Left ventricle myocardium inferior (tissue), 1 donor: ENCODE results near the gene CELF6. TPM values are rescaled to one million over a fixed set of nuclear protein-coding genes. Genes with fewer than 3 reads are reported as not detected.

Source experiments
- DNase-seq: peaks from one replicate; pipeline ENCODE4 v3.0.0-alpha.2; 2020
- H3K27ac ChIP-seq: fragments of 200-600 bp; replicated peaks from 2 replicates; pipeline ENCODE4 v1.8.0; 2021
- H3K27me3 ChIP-seq: fragments of 200-600 bp; 2 replicates; pipeline ENCODE4 v1.8.0; 2021; ENCODE audit warnings: low read depth
- H3K36me3 ChIP-seq: fragments of 200-600 bp; 2 replicates; pipeline ENCODE4 v1.8.0; 2021
- H3K4me1 ChIP-seq: fragments of 200-600 bp; 2 replicates; pipeline ENCODE4 v1.8.0; 2021
- H3K4me3 ChIP-seq: fragments of 200-600 bp; 2 replicates; pipeline ENCODE4 v1.8.0; 2021; ENCODE audit warnings: mild to moderate bottlenecking, moderate library complexity
- H3K9me3 ChIP-seq: fragments of 200-600 bp; replicated peaks from 2 replicates; pipeline ENCODE4 v1.8.0; 2021
- intact Hi-C: fragments of 100-400 bp; cut with micrococcal nuclease; formaldehyde crosslinking; loops from one replicate; pipeline ENCODE4 v1.11.0; 2022
- total RNA-seq: library from RNA; stranded (reverse); fragmentation: NEBNext Ultra II Directional; extraction: Animal tissue kit (Norgen Biotek cat#: 25700); gene quantifications from one replicate; pipeline ENCODE4 v1.2.1, GENCODE V29; 2021
- TF ChIP-seq, protein P1 (sequence below): fragments of 200-600 bp; IDR thresholded peaks from 2 replicates; pipeline ENCODE4 v1.8.0; 2021; ENCODE audit warnings: antibody characterized with exemption, mild to moderate bottlenecking, borderline replicate concordance
- donor health status: DM: no; HTN: yes; CAD: no; lungs with severe emphysema.

CELF6 gene
- total RNA-seq, 1 donor from 2014 or later = 1.5 TPM

DNA sequence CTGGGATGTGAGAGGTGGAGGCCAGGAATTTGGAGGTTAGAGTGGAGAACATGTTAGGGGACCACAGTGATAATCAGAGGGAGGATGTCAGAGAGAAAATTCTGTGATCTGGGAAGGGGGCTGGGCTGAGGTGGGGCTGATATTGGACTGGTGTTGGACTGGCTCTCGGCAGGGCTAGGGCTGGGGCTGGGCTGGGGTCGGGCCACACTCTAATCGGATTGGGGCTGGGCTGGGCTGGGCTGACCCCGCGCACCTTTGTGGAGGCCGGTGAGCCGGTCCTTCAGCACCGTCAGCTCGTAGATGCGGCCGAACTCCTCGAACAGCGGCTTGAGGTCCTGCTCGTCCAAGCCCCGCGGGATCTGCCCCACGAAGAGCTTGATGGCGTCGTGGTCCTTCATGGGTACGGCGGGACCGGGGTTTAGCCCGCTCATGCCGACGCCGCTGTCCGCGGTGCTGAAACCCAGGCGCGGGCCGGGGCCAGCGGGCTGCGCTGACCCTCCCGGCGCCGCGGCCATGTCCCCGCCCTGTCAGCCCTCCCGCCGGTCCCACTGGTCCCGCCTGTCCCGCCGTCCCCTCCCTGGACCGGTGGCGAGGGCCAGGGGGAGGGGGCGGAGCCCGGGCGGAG, 485 bp downstream of the CELF6 start:
- DNase-seq = peak; percentile 68
- no peaks in the 10 kb centered on the region for H3K36me3 ChIP-seq
- no peak overlapping the region for H3K27ac ChIP-seq
- H3K27me3 ChIP-seq = no peaks in the 10 kb centered on the region
- peak overlapping the region; percentile 70 for H3K4me3 ChIP-seq
- H3K4me1 ChIP-seq = peaks cover 15% of the 10 kb centered on the region
- intact Hi-C loops = no loop called here
- TF ChIP-seq, protein P1, sequence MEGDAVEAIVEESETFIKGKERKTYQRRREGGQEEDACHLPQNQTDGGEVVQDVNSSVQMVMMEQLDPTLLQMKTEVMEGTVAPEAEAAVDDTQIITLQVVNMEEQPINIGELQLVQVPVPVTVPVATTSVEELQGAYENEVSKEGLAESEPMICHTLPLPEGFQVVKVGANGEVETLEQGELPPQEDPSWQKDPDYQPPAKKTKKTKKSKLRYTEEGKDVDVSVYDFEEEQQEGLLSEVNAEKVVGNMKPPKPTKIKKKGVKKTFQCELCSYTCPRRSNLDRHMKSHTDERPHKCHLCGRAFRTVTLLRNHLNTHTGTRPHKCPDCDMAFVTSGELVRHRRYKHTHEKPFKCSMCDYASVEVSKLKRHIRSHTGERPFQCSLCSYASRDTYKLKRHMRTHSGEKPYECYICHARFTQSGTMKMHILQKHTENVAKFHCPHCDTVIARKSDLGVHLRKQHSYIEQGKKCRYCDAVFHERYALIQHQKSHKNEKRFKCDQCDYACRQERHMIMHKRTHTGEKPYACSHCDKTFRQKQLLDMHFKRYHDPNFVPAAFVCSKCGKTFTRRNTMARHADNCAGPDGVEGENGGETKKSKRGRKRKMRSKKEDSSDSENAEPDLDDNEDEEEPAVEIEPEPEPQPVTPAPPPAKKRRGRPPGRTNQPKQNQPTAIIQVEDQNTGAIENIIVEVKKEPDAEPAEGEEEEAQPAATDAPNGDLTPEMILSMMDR = no peak
- peaks cover 13% of the 10 kb centered on the region for H3K9me3 ChIP-seq

DNA sequence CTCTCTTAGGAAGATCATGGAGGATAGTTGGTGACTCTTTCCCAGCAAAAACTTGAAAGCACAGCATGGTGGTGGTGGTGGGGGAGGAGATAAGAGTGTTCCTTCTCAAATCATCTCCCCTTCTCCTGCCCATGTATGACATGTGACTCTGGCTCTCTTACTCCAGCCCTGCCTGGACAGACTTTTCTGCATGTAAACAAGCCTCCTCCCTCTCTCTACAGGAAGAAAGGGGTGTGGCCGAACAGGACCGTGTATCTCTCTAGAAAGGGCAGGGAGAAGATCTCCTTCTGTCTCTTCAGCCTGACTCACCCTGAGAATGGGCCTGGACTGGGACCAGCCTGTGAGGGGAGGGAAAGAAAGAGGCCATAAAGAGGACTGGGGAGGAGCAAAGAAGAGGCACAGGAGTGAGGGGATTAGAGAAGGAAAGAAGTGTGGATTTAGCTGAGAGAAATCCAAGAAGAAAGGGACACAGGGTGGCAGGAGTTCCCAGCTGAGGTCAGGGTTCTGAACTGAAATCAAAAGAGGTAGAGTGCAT, 1.5 kb downstream of the CELF6 start:
- Histone ChIP-seq H3K27ac (no peak overlapping the region), H3K9me3 (peaks cover 3% of the 10 kb centered on the region), H3K4me1 (peaks cover 15% of the 10 kb centered on the region), H3K36me3 (no peaks in the 10 kb centered on the region), H3K27me3 (no peaks in the 10 kb centered on the region), H3K4me3 (no peak overlapping the region)
- intact Hi-C loops = no loop called here
- DNase-seq = no peak
- TF ChIP-seq, protein P1 = no peak

DNA sequence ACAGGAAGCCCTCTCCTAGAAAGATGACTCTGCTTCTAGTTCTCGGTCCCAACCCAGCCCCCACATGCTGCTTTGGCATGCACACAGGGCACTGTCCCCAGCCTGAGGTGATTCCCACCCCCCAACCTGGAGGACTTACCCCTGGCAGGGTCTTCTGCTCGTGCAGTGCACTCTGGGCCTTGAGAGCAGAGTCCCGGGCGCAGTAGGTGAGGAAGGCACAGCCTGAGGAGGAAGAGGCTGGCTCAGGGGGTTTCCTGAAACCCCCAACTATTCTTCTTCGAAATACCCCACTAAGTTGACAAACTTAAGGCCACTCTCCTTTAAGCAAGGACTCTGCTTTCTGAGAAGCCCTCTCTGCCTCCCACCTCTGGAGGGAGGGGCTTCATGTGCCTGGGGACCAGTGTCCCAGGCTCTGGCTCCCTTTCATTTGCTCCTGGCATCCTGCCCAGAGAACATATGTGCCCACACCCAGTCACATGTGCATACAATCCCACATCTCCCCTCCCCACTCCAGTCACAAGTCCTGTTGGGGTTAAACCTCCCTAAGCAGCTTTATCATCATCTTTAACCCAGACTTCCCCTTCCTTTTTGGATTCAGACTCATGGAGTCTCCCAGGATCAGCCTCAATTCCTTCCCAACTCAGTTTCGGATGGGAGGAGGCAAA, 4.1 kb downstream of the CELF6 start:
- peaks cover 15% of the 10 kb centered on the region for H3K4me1 ChIP-seq
- H3K27me3 ChIP-seq = no peaks in the 10 kb centered on the region
- H3K9me3 ChIP-seq = no peaks in the 10 kb centered on the region
- no peak overlapping the region for H3K4me3 ChIP-seq
- H3K36me3 ChIP-seq = no peaks in the 10 kb centered on the region
- DNase-seq = no peak
- intact Hi-C loops = no loop called here
- no peak overlapping the region for H3K27ac ChIP-seq
- TF ChIP-seq, protein P1 = no peak

DNA sequence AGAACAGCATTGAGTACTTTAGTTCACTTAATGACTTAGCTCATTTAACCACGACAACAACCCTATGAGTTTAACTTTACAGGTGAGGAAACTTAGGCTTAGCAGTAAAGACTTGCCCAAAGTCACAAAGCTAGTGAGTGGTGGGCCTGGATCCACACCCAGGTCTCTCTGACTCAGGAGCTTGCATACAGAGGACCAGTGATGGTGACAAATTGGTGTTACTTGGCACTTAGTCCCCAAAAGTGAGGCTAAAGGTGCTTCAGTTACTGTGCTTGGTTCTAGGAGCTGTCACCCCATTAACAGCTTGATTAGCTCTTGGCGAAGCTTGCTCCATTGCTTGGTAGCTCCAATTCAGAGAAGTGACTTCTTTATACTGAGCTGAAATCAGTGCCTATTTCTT, 6.1 kb downstream of the CELF6 start:
- TF ChIP-seq, protein P1 = no peak
- Histone ChIP-seq H3K9me3 (no peaks in the 10 kb centered on the region), H3K27ac (no peak overlapping the region), H3K4me1 (no peaks in the 10 kb centered on the region), H3K4me3 (no peak overlapping the region), H3K36me3 (no peaks in the 10 kb centered on the region), H3K27me3 (no peaks in the 10 kb centered on the region)
- no peak for DNase-seq
- intact Hi-C loops = no loop called here

DNA sequence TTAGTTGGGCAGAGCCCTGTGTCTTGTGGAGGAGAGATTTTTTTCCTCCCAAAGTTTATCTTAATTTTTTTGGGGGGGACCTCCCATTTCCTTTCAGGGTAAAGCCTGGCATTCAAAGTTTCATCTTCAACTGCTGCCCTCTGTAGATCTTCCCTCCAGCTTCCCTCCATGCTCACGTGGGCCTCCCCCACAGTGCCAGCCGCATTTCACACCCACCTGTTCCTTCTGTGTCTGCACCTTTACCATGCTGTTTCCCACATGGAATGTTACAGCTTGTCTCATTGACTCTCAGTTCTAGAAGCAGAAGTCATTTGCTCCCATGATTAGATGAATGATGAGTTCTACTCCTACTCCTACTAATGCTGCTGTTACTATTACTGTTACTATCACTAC, 6.5 kb downstream of the CELF6 start:
- Histone ChIP-seq H3K27ac (no peak overlapping the region), H3K27me3 (no peaks in the 10 kb centered on the region), H3K4me3 (no peak overlapping the region), H3K36me3 (no peaks in the 10 kb centered on the region), H3K4me1 (no peaks in the 10 kb centered on the region), H3K9me3 (no peaks in the 10 kb centered on the region)
- intact Hi-C loops = no loop called here
- no peak for DNase-seq
- TF ChIP-seq, protein P1 = no peak
